Body of pancreas (tissue), 4 donors: ENCODE data around the gene VPS45.

ENCODE experiments used
- POLR2A ChIP-seq, 3 donors: fragments of 450-650 bp; IDR thresholded peaks; one replicate each; pipeline ENCODE4 v1.6.1; 2016; ENCODE audit warnings: antibody characterized with exemption in 3 of 3, mild to moderate bottlenecking in 2 of 3
- TF ChIP-seq, protein P1 (sequence below), 7 experiments: fragments of 450-650 bp in 4 of 7; fragments of 200-600 bp in 3 of 7; sonication (generic) in 3 of 7; IDR thresholded peaks; one replicate each; pipeline ENCODE4 v1.5.1; 2016 to 2019; ENCODE audit warnings: antibody characterized with exemption in 7 of 7

- TF ChIP-seq, protein P1, sequence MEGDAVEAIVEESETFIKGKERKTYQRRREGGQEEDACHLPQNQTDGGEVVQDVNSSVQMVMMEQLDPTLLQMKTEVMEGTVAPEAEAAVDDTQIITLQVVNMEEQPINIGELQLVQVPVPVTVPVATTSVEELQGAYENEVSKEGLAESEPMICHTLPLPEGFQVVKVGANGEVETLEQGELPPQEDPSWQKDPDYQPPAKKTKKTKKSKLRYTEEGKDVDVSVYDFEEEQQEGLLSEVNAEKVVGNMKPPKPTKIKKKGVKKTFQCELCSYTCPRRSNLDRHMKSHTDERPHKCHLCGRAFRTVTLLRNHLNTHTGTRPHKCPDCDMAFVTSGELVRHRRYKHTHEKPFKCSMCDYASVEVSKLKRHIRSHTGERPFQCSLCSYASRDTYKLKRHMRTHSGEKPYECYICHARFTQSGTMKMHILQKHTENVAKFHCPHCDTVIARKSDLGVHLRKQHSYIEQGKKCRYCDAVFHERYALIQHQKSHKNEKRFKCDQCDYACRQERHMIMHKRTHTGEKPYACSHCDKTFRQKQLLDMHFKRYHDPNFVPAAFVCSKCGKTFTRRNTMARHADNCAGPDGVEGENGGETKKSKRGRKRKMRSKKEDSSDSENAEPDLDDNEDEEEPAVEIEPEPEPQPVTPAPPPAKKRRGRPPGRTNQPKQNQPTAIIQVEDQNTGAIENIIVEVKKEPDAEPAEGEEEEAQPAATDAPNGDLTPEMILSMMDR (IDR thresholded peaks at IDR 0.05) = no peak
- no peak for TF ChIP-seq POLR2A (IDR thresholded peaks at IDR 0.05)
Observed at GRCh38 chr1:150160964-150161621, 93.5 kb downstream of the VPS45 start.
